Esophagus squamous epithelium (tissue), 5 donors: ENCODE measurements around the gene PTPRD. TPM values are rescaled to one million over a fixed set of nuclear protein-coding genes. Genes with fewer than 3 reads are reported as not detected.

Source experiments
- DNase-seq: peaks from one replicate; lab custom pipeline; 2025; lab: John Stamatoyannopoulos, UW
- H3K27ac ChIP-seq, 4 donors: fragments of 200-600 bp; sonication (generic); one replicate each; pipeline ENCODE4 v1.5.1; 2016 to 2019; ENCODE audit warnings: mild to moderate bottlenecking in 1 of 4
- H3K27me3 ChIP-seq, 4 donors: fragments of 200-600 bp; sonication (generic); 1 replicate in 3 of 4; 2 replicates in 1 of 4; pipeline versions ENCODE4 v1.5.1 to v1.6.0; 2017 to 2021; ENCODE audit warnings: antibody characterized with exemption in 1 of 4
- H3K36me3 ChIP-seq, 3 donors: fragments of 200-600 bp; sonication (generic); one replicate each; pipeline ENCODE4 v1.5.1; 2016 to 2019
- H3K4me1 ChIP-seq, 3 donors: fragments of 200-600 bp; sonication (generic); one replicate each; pipeline ENCODE4 v1.5.1; 2017 to 2019
- H3K4me3 ChIP-seq, 4 donors: fragments of 200-600 bp; sonication (generic); 1 replicate in 3 of 4; 2 replicates in 1 of 4; pipeline ENCODE4 v1.5.1; 2016 to 2019; ENCODE audit warnings: mild to moderate bottlenecking in 2 of 4, moderate library complexity in 1 of 4
- H3K9me3 ChIP-seq, 3 donors: fragments of 200-600 bp; sonication (generic); one replicate each; pipeline ENCODE4 v1.5.1; 2016 to 2019
- CTCF ChIP-seq, 6 experiments: fragments of 450-650 bp in 4 of 6; fragments of 200-600 bp in 2 of 6; sonication (generic) in 2 of 6; IDR thresholded peaks; one replicate each; pipeline ENCODE4 v1.5.1; 2016 to 2019; ENCODE audit warnings: antibody characterized with exemption in 6 of 6, mild to moderate bottlenecking in 4 of 6, moderate library complexity in 4 of 6
- POLR2A ChIP-seq, 4 donors: fragments of 450-650 bp; IDR thresholded peaks; one replicate each; pipeline ENCODE4 v1.6.1; 2017; ENCODE audit warnings: antibody characterized with exemption in 4 of 4, mild to moderate bottlenecking in 4 of 4, moderate library complexity in 3 of 4
- WGBS, 2 donors: methylation state at CpG; one replicate each; pipeline ENCODE4 v1.1.5; 2018; 5-methylcytosine and 5-hydroxymethylcytosine counted together
- intact Hi-C: fragments of 100-400 bp; cut with DNase I; formaldehyde crosslinking; loops from one replicate; pipeline ENCODE4 v1.15.0; 2022
- total RNA-seq, 4 donors: library from RNA; depleted of rRNA; stranded (reverse); fragments of >200 nt; gene quantifications; one replicate each; pipeline ENCODE4 v1.1.0, GENCODE V29; 2016
- donor health status: DM: yes; HTN: yes; CAD: no.

The PTPRD gene
- total RNA-seq, 4 donors from 2014 or later: 0.23 to 16.3 (median 6.6) TPM

- intact Hi-C loops: no loop called here
- no peak for TF ChIP-seq POLR2A (IDR thresholded peaks at IDR 0.05)
- TF ChIP-seq CTCF (IDR thresholded peaks at IDR 0.05): no peak
- no peak for DNase-seq
- H3K36me3 ChIP-seq: no peaks in the 10 kb centered on the region
- no peak overlapping the region for H3K4me3 ChIP-seq
- no peaks in the 10 kb centered on the region for H3K4me1 ChIP-seq
- no peaks in the 10 kb centered on the region for H3K27me3 ChIP-seq
- no peak overlapping the region for H3K27ac ChIP-seq
- WGBS, 2 donors: 88 to 90% methylated on average over 3 of the region's 3 CpGs
- no peaks in the 10 kb centered on the region for H3K9me3 ChIP-seq
These were observed 1200.6 kb downstream of the PTPRD start for GRCh38 chr9:9412241-9412640.

DNA sequence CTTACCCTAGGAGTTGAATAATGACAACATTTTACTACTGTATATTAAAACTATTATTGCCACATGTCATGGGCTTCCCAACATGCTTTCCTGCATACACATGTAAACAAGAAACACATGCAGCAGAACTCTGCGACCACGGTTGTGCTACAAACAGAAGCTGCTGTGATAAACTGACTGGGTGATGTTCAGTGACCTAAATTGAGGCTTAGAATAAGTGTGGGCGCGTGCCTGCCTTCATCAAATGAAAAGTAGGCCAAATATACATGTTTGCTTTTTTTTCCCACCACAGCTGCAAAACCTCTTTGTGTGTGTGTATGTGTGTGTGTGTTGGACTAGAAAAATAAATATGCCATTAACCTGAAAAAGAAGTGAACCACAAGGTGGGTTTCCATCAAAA, 1202.1 kb downstream of the PTPRD start:
- intact Hi-C loops: no loop called here
- TF ChIP-seq POLR2A (IDR thresholded peaks at IDR 0.05) (no peak), CTCF (IDR thresholded peaks at IDR 0.05) (no peak)
- H3K4me1 ChIP-seq: no peaks in the 10 kb centered on the region
- DNase-seq: no peak
- no peaks in the 10 kb centered on the region for H3K36me3 ChIP-seq
- 44 to 62% methylated on average over 4 of the region's 4 CpGs for WGBS, 2 donors
- H3K27ac ChIP-seq: no peak overlapping the region
- no peak overlapping the region for H3K4me3 ChIP-seq
- no peaks in the 10 kb centered on the region for H3K27me3 ChIP-seq
- H3K9me3 ChIP-seq: no peaks in the 10 kb centered on the region

DNA sequence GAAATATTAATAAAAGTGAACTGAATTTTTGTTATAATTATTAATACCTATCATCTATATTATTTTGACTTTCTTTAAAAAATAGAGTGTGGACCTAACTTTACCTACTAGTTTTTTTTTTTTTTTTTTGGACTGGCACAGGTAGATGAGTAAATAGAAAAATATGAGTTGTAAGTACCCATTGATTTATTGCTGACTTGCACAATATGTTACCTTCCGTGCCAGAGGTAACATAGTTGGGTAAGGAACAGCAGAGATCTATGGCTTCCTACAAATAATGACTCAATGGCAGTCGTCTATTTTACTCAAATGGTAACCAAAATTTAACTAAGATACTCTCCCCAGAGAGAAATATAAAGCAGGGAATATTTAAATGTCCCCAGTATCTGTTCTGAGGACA, 1212.8 kb downstream of the PTPRD start:
- Histone ChIP-seq H3K4me3 (no peak overlapping the region), H3K27ac (no peak overlapping the region), H3K27me3 (no peaks in the 10 kb centered on the region), H3K4me1 (no peaks in the 10 kb centered on the region), H3K9me3 (no peaks in the 10 kb centered on the region), H3K36me3 (no peaks in the 10 kb centered on the region)
- no peak for DNase-seq
- 44 to 52% methylated on average over 2 of the region's 2 CpGs for WGBS, 2 donors
- no peak for TF ChIP-seq POLR2A (IDR thresholded peaks at IDR 0.05)
- TF ChIP-seq CTCF (IDR thresholded peaks at IDR 0.05): no peak
- intact Hi-C loops: no loop called here

DNA sequence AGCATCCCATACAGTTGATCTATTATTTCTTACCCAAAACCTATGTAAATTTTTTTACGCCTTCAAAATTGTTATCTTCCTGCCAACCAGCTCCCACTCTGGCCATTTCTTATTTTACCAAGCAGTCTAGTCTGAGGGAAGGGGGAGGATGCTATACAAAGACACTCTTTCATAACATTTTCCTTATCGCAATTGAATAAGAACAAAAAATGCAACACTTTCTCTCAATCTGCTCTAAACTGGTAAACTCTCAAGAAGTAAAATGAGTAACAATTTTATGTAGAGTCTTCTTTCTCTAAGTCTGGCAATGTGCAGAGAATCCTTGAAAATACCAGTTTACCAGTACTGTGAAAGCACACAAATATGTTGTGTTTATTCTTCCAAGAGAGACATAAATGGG, 1216.3 kb downstream of the PTPRD start:
- Histone ChIP-seq H3K27ac (no peak overlapping the region), H3K4me3 (no peak overlapping the region), H3K36me3 (no peaks in the 10 kb centered on the region), H3K9me3 (no peaks in the 10 kb centered on the region), H3K4me1 (no peaks in the 10 kb centered on the region), H3K27me3 (no peaks in the 10 kb centered on the region)
- no peak for DNase-seq
- TF ChIP-seq POLR2A (IDR thresholded peaks at IDR 0.05) (no peak), CTCF (IDR thresholded peaks at IDR 0.05) (no peak)
- 60 to 86% methylated on average over 2 of the region's 2 CpGs for whole genome bisulfite sequencing, 2 donors
- intact Hi-C loops: no loop called here

DNA sequence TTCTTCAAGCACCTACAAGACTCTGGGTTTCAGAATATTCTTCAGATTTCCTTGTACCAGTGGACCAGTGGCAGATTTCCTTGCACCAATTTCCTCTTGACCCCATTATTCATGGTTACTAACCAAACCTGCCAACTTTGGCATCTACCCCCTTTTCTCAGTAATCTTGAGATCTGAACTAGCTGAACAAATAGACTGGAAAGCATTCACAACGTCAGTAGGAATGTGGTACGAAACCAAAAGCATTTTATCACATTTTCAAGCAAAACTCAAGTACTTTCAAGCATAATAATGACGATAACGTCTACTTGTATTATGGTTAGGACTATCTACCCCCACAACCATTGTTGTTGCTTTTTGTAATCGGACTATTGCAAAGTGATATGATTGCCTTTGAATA, 1217.3 kb downstream of the PTPRD start:
- WGBS, 2 donors: 65 to 68% methylated on average over 5 of the region's 5 CpGs
- Histone ChIP-seq H3K27ac (no peak overlapping the region), H3K9me3 (no peaks in the 10 kb centered on the region), H3K36me3 (no peaks in the 10 kb centered on the region), H3K4me1 (no peaks in the 10 kb centered on the region), H3K4me3 (no peak overlapping the region), H3K27me3 (no peaks in the 10 kb centered on the region)
- TF ChIP-seq CTCF (IDR thresholded peaks at IDR 0.05) (no peak), POLR2A (IDR thresholded peaks at IDR 0.05) (no peak)
- intact Hi-C loops: no loop called here
- DNase-seq: no peak
